ENCODE results near the gene CLCN2. TPM values are rescaled to one million over a fixed set of nuclear protein-coding genes. Genes with fewer than 3 reads are reported as not detected.
A peak's percentile ranks its signal among the peaks of the same experiment; 100 is the strongest.

CLCN2 gene
- total RNA-seq, 1 experiment from 2014 or later, result 22.6 TPM

GRCh38 chr3:184383033-184383740, 21.8 kb upstream of the CLCN2 start (continued):
- no peak for TF ChIP-seq ZNF532 (CRISPR knock-in tag; IDR thresholded peaks at IDR 0.05; ENCODE audit: borderline replicate concordance)

GRCh38 chr3:184382326-184383032, 21.1 kb upstream of the CLCN2 start:
- CTCF ChIA-PET, result interaction anchor here (0.6 to 5.2 kb wide), 5 partner anchors 10 to 159 kb away, joined by 3 to 33 read pairs (median 4); no protein-coding TSS in a partner anchor
- Mint-ChIP-seq H3K4me1 (peaks cover 22% of the 10 kb centered on the region), H3K27me3 (ENCODE audit: low read depth) (peaks cover 57% of the 10 kb centered on the region), H3K4me3 (peak overlapping the region; percentile 69; the same call in 1 of the 2 replicates), H3K27ac (no peak overlapping the region), H3K9me3 (no peaks in the 10 kb centered on the region), H3K36me3 (no peaks in the 10 kb centered on the region)
- ATAC-seq (no peak), DNase-seq (ENCODE audit: low spot score) (no peak)
- TF ChIP-seq FOXP1 (CRISPR knock-in tag; IDR thresholded peaks at IDR 0.05; ENCODE audit: borderline replicate concordance) (no peak), MAX (CRISPR knock-in tag; IDR thresholded peaks at IDR 0.05) (no peak), EMX1 (CRISPR knock-in tag; IDR thresholded peaks at IDR 0.05) (no peak), MYBL2 (CRISPR knock-in tag; IDR thresholded peaks at IDR 0.05) (no peak), ZNF232 (CRISPR knock-in tag; IDR thresholded peaks at IDR 0.05) (no peak), ZMAT4 (CRISPR knock-in tag; IDR thresholded peaks at IDR 0.05) (no peak), SOX15 (CRISPR knock-in tag; IDR thresholded peaks at IDR 0.05) (no peak), NR3C1 (CRISPR knock-in tag; conservative IDR thresholded peaks at IDR 0.05; ENCODE audit: low read depth) (no peak), ZNF396 (CRISPR knock-in tag; IDR thresholded peaks at IDR 0.05; ENCODE audit: borderline replicate concordance) (no peak), SMAD3 (CRISPR knock-in tag; IDR thresholded peaks at IDR 0.05; ENCODE audit: borderline replicate concordance) (no peak), NR1H2 (CRISPR knock-in tag; IDR thresholded peaks at IDR 0.05) (no peak), ATF2 (CRISPR knock-in tag; IDR thresholded peaks at IDR 0.05; ENCODE audit: borderline replicate concordance, low read depth) (no peak), ERG (CRISPR knock-in tag; IDR thresholded peaks at IDR 0.05) (no peak), ZNF425 (CRISPR knock-in tag; conservative IDR thresholded peaks at IDR 0.05) (no peak), ATF6 (CRISPR knock-in tag; IDR thresholded peaks at IDR 0.05) (no peak), NFE2L1 (CRISPR knock-in tag; IDR thresholded peaks at IDR 0.05) (no peak)
- POLR2A ChIA-PET, result no interaction called here
